Muscle layer of colon (tissue), 2 donors: Measurements from ENCODE around the gene ZNF583.

ENCODE experiments used
- H3K27ac ChIP-seq: one replicate; pipeline ENCODE4 v1.7.0; 2013; ENCODE audit warnings: low read depth, mild to moderate bottlenecking, low read length, moderate library complexity
- H3K27me3 ChIP-seq, 2 donors: one replicate each; pipeline ENCODE4 v1.7.0; 2013; ENCODE audit warnings: low read length in 2 of 2, mild to moderate bottlenecking in 2 of 2; ENCODE audit not compliant: insufficient read depth in 2 of 2, control insufficient read depth in 1 of 2
- H3K36me3 ChIP-seq: one replicate; pipeline ENCODE4 v1.7.0; 2013; ENCODE audit warnings: mild to moderate bottlenecking, low read length; ENCODE audit not compliant: insufficient read depth
- H3K4me1 ChIP-seq: one replicate; pipeline ENCODE4 v1.7.0; 2013; ENCODE audit warnings: mild to moderate bottlenecking, low read length; ENCODE audit not compliant: insufficient read depth
- H3K4me3 ChIP-seq, 2 donors: one replicate each; pipeline ENCODE4 v1.7.0; 2013; ENCODE audit warnings: low read length in 2 of 2, low read depth in 1 of 2, mild to moderate bottlenecking in 1 of 2, moderate library complexity in 1 of 2
- H3K9ac ChIP-seq: one replicate; pipeline ENCODE4 v1.7.0; 2013; ENCODE audit warnings: low read length
- H3K9me3 ChIP-seq: one replicate; pipeline ENCODE4 v1.7.0; 2013; ENCODE audit warnings: mild to moderate bottlenecking, low read length
- donor health status: abdominal sarcoma.
- donor health status: Adenocarcinoma of cecum.

The ZNF583 gene

DNA sequence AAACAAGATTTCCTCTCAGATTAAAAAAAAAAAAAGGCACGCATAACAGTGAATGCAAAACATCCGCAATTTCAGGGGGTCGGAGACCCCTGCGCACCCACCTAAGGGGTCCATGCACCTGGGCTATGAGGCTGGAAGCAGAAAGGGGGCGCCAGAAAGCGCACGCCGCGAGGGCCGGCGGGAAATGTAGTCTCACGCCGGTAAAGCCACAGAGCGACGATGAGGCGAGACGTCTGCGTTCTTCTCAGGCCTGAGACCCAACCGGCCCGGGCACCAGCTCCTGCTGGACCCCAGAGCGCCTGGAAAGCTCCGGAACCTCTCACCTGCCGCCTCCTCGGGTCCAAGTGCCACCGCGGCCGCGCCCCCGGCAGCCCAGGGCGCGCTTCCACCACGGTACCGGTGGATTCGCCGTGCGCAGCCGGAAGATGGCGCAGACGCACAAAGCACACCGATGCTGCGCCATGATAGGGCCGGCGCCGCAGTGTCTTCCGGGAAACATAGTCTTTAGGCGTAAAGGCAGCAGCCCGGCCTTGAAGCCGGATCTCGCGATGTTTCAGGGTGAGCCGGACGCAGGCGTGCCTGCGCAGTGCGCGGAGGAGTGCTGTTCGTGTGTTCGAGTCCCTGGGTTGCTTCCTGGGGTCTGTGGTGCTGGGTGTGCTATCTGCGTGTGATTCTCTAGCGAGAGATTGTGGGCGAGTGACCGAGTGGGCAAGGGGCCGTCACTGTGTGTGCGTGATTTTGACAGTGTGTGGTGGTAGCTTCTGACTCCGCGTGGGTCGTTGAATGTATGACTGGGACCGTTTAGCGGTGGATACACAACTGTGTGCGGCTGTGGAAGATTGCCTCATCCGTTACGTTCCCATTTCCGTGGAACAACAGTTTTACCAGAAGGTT is 10.8 kb upstream of the ZNF583 start, which contains the start of gene ZNF582:
TSS of gene ZNF582 (minus strand) at position 416 of the 894 bp plus-strand sequence. CDS start 1,782 bp downstream, outside the sequence.
- Histone ChIP-seq H3K9ac (peak within 1 kb of the TSS; percentile 5), H3K27me3 (no peaks in the 10 kb centered on the region), H3K4me3 (peak within 1 kb of the TSS; percentile 66 to 96), H3K36me3 (peaks cover 9% of the 10 kb centered on the region), H3K9me3 (peaks cover 3% of the 10 kb centered on the region), H3K27ac (peak within 1 kb of the TSS; percentile 64), H3K4me1 (peaks cover 4% of the 10 kb centered on the region)

GRCh38 chr19:56398809-56399208 is 5.3 kb upstream of the ZNF583 start:
- Histone ChIP-seq H3K36me3 (no peaks in the 10 kb centered on the region), H3K27me3 (no peaks in the 10 kb centered on the region), H3K4me1 (peaks cover 8% of the 10 kb centered on the region), H3K9me3 (peaks cover 18% of the 10 kb centered on the region), H3K4me3 (no peak overlapping the region), H3K9ac (no peak overlapping the region), H3K27ac (no peak overlapping the region)

GRCh38 chr19:56400485-56400884 is 3.6 kb upstream of the ZNF583 start:
- Histone ChIP-seq H3K9me3 (peaks cover 18% of the 10 kb centered on the region), H3K4me1 (peaks cover 15% of the 10 kb centered on the region), H3K27me3 (no peaks in the 10 kb centered on the region), H3K36me3 (no peaks in the 10 kb centered on the region), H3K27ac (no peak overlapping the region), H3K4me3 (no peak overlapping the region), H3K9ac (no peak overlapping the region)

- peak overlapping the region; percentile 50 for H3K9ac ChIP-seq
- peaks cover 14% of the 10 kb centered on the region for H3K36me3 ChIP-seq
- H3K4me1 ChIP-seq: peaks cover 15% of the 10 kb centered on the region
- H3K27me3 ChIP-seq: no peaks in the 10 kb centered on the region
- H3K4me3 ChIP-seq: peak overlapping the region; percentile 83 to 90
- peak overlapping the region; percentile 96 for H3K27ac ChIP-seq
- H3K9me3 ChIP-seq: peaks cover 27% of the 10 kb centered on the region
These were observed 871 bp upstream of the ZNF583 start for GRCh38 chr19:56403261-56403660.

GRCh38 chr19:56404705-56405056 is 549 bp downstream of the ZNF583 start:
- no peak overlapping the region for H3K27ac ChIP-seq
- peak overlapping the region; percentile 83 to 90 for H3K4me3 ChIP-seq
- H3K36me3 ChIP-seq: peaks cover 27% of the 10 kb centered on the region
- H3K9me3 ChIP-seq: peaks cover 37% of the 10 kb centered on the region
- peak overlapping the region; percentile 31 for H3K9ac ChIP-seq
- no peaks in the 10 kb centered on the region for H3K27me3 ChIP-seq
- H3K4me1 ChIP-seq: peaks cover 15% of the 10 kb centered on the region

- peak overlapping the region; percentile 83 to 90 for H3K4me3 ChIP-seq
These were observed 930 bp downstream of the ZNF583 start for GRCh38 chr19:56405062-56405461.

DNA sequence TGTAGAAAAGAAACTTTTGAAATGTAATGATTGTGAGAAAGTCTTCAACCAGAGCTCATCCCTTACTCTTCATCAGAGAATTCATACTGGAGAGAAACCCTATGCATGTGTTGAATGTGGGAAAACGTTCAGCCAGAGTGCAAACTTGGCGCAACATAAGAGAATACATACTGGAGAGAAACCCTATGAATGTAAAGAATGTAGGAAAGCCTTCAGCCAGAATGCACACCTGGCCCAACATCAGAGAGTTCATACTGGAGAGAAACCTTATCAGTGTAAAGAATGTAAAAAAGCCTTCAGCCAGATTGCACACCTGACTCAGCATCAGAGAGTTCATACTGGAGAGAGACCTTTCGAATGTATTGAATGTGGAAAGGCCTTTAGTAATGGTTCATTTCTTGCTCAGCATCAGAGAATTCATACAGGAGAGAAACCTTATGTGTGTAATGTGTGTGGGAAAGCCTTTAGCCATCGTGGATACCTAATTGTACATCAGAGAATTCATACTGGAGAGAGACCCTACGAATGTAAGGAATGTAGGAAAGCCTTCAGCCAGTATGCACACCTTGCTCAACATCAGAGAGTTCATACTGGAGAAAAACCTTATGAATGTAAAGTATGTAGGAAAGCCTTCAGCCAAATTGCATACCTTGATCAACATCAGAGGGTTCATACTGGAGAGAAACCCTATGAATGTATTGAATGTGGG is 19.3 kb downstream of the ZNF583 start:
- Histone ChIP-seq H3K27ac (no peak overlapping the region), H3K9me3 (peaks cover 90% of the 10 kb centered on the region), H3K4me3 (peak overlapping the region; percentile 21 to 36), H3K27me3 (no peaks in the 10 kb centered on the region), H3K9ac (no peak overlapping the region), H3K36me3 (peaks cover 24% of the 10 kb centered on the region), H3K4me1 (no peaks in the 10 kb centered on the region)

More at GRCh38 chr19:56405062-56405461, 930 bp downstream of the ZNF583 start:
- Histone ChIP-seq H3K9me3 (peaks cover 35% of the 10 kb centered on the region), H3K36me3 (peaks cover 29% of the 10 kb centered on the region), H3K27me3 (no peaks in the 10 kb centered on the region), H3K27ac (no peak overlapping the region), H3K9ac (no peak overlapping the region), H3K4me1 (peaks cover 15% of the 10 kb centered on the region)

GRCh38 chr19:56423985-56424353 is 19.8 kb downstream of the ZNF583 start:
- H3K36me3 ChIP-seq: peaks cover 24% of the 10 kb centered on the region
- no peaks in the 10 kb centered on the region for H3K4me1 ChIP-seq
- no peak overlapping the region for H3K27ac ChIP-seq
- H3K9me3 ChIP-seq: peaks cover 90% of the 10 kb centered on the region
- no peaks in the 10 kb centered on the region for H3K27me3 ChIP-seq
- H3K4me3 ChIP-seq: peak overlapping the region in 1 of 2 donors; percentile 21
- H3K9ac ChIP-seq: no peak overlapping the region

GRCh38 chr19:56441206-56441792 is 37.2 kb downstream of the ZNF583 start:
- Histone ChIP-seq H3K27ac (no peak overlapping the region), H3K4me1 (no peaks in the 10 kb centered on the region), H3K4me3 (peak overlapping the region in 1 of 2 donors; percentile 17), H3K9me3 (peaks cover 59% of the 10 kb centered on the region), H3K27me3 (no peaks in the 10 kb centered on the region), H3K9ac (no peak overlapping the region), H3K36me3 (peaks cover 6% of the 10 kb centered on the region)

DNA sequence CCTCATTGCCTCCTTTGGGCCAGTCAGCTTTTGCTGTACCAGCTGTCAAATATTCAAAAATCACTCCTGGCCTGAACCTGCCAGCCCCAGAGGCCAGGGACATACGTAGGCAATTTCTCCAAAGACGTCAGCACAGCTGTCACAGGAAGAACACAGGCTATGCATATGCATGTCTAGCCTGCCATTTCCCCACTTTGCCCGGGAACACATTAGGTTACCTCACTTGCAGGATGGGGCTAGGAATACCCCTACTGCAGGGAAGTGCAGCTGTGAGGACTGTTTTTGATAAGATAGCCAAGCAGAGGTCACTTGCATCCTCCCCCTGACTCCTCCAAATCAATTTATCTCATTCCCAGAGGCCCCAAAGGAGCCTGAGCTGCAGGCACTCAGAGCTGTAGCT is 70.2 kb downstream of the ZNF583 start:
- H3K4me3 ChIP-seq: no peak overlapping the region
- H3K9me3 ChIP-seq: peaks cover 25% of the 10 kb centered on the region
- H3K36me3 ChIP-seq: no peaks in the 10 kb centered on the region
- no peak overlapping the region for H3K9ac ChIP-seq
- H3K27ac ChIP-seq: no peak overlapping the region
- H3K27me3 ChIP-seq: no peaks in the 10 kb centered on the region
- H3K4me1 ChIP-seq: peaks cover 11% of the 10 kb centered on the region

DNA sequence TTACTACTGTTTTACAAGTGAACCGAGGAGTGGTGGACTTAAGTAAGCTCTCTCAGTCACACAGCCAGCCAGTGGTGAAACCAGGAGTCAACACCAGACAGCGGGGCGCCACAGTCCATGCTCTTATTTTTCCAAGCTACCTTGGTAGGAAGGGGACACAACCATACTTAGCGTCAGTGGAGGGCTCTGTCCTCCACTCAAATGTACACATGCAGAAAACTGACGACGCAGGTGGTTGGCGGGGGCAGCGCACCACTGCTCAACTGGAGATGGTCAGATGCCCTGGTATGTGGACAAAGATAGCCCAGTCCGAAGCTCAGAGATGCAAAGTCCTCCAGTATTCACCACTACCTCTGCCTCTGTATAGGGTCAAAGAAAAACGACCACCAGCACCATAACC is 72.0 kb downstream of the ZNF583 start:
- Histone ChIP-seq H3K27me3 (no peaks in the 10 kb centered on the region), H3K9me3 (peaks cover 12% of the 10 kb centered on the region), H3K9ac (no peak overlapping the region), H3K4me1 (peaks cover 11% of the 10 kb centered on the region), H3K4me3 (peak overlapping the region in 1 of 2 donors; percentile 64), H3K27ac (no peak overlapping the region), H3K36me3 (no peaks in the 10 kb centered on the region)
